ENCODE data around the gene CHRNA1. TPM values are rescaled to one million over a fixed set of nuclear protein-coding genes. Genes with fewer than 3 reads are reported as not detected.

The CHRNA1 gene
- total RNA-seq, 1 donor from 2014 or later = not detected

DNA sequence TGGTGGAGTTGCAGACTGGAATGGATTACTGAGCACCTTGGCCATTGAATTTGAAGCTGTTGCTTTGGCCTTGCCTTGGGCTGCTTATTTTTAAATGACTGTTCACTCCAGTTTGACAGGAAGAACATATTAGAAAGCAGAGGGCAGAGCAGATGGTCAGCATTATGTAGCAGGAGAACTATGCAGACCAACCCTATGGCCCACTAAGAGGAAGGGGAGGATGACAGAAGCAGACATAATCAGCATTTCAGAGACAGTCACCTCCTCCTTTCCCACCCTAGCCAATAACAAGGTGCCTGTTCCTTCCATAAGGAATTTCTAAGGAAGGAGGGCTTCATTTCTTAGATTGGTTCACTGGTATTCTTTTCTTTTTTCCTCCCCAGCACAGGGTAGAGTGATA, 2.4 kb downstream of the CHRNA1 start:
- H3K27ac Mint-ChIP-seq = no peak overlapping the region
- no peaks in the 10 kb centered on the region for H3K36me3 Mint-ChIP-seq (ENCODE audit: low read depth)
- no peaks in the 10 kb centered on the region for H3K9me3 Mint-ChIP-seq
- peaks cover 8% of the 10 kb centered on the region for H3K4me1 Mint-ChIP-seq
- DNase-seq = no peak
- peaks cover 10% of the 10 kb centered on the region for H3K27me3 Mint-ChIP-seq
- intact Hi-C loops (cut with micrococcal nuclease) = no loop called here
- H3K4me3 Mint-ChIP-seq = no peak overlapping the region

DNA sequence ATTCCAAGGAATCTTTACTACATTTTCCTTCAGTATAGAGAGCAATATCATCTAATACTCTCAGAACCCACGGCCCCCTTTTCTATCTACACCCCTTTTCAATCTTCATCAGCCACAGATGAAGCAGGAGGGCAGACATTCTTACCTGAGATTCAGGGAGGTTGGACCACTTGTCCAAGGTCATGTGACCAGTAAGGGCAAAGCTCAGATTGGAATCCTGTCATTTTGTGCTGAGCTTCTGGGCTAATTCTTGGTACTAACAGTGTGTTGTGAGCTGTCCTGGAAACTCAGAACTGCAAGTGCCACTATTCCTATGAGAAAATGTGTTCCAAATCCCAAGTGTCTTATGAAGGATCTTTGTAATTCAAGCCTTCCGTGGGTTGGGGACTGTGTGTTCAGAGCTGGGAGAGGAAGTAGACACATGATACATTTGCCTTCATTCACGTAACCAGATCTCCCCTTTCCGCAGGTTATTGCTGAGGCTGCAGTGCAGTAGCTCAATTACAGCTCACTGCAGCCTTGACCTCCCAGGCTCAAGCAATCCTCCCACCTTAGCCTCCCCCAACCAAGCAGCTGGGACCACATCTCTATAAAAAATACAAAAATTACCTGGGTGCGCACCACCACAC, 3.3 kb downstream of the CHRNA1 start:
- Mint-ChIP-seq H3K4me3 (no peak overlapping the region), H3K27ac (no peak overlapping the region), H3K27me3 (peaks cover 5% of the 10 kb centered on the region), H3K4me1 (peaks cover 8% of the 10 kb centered on the region), H3K9me3 (no peaks in the 10 kb centered on the region), H3K36me3 (ENCODE audit: low read depth) (no peaks in the 10 kb centered on the region)
- no peak for DNase-seq
- intact Hi-C loops (cut with micrococcal nuclease) = no loop called here

DNA sequence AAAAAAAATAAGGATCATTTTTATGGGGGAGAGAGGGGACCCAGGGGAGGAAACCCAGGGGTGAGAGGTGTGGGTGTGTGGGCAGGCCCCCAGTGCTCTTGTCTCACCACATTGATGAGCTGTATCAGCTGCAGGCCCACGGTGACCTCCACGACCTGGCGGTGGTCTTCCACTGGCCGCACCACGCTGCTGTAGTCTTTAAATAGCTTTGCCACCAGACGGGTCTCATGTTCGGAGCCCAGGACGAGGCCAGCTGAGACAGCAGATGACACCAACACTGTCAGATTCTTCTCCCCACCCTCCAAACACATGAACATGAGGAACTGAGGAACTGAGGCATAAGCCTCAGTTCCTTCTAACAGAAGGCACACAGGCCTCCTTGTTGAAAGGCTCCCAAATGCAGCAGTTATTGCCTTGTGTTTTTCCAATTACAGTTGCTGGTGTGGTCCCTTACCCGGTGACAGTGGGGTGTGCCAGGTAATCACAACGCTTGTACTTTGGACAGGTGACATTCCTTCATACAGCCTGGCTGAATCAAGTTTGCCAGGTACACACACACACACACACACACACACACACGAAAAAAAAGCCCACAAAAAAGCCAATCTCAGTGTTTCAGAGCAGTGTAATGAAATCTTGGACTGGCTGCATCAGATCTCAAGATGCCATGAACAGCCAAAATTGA, 4.7 kb downstream of the CHRNA1 start:
- no peak for DNase-seq
- Mint-ChIP-seq H3K4me3 (no peak overlapping the region), H3K36me3 (ENCODE audit: low read depth) (no peaks in the 10 kb centered on the region), H3K9me3 (no peaks in the 10 kb centered on the region), H3K27ac (no peak overlapping the region), H3K27me3 (peaks cover 5% of the 10 kb centered on the region), H3K4me1 (peaks cover 8% of the 10 kb centered on the region)
- intact Hi-C loops (cut with micrococcal nuclease) = no loop called here

DNA sequence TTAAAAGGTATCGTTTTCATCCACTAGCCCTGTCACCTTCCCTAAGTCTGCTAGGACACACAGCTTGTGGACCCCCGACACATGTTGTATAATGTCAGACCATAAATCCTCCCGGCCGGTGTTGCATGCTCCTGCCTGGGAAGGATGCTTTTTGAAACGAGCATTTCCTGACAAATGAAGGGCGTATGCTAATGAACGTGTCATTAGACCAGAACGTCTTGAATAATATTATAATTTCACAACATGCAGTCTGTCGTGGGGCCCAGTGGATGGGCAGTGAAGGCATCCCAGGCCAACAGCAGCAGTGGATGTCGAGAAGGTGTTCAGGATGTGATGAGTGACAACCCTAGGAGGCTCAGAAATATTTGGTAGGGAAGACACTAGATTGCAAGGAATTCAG, 7.5 kb downstream of the CHRNA1 start:
- Mint-ChIP-seq H3K4me1 (peaks cover 13% of the 10 kb centered on the region), H3K4me3 (no peak overlapping the region), H3K9me3 (no peaks in the 10 kb centered on the region), H3K36me3 (ENCODE audit: low read depth) (no peaks in the 10 kb centered on the region), H3K27ac (no peak overlapping the region), H3K27me3 (peaks cover 4% of the 10 kb centered on the region)
- no peak for DNase-seq
- intact Hi-C loops (cut with micrococcal nuclease) = no loop called here

DNA sequence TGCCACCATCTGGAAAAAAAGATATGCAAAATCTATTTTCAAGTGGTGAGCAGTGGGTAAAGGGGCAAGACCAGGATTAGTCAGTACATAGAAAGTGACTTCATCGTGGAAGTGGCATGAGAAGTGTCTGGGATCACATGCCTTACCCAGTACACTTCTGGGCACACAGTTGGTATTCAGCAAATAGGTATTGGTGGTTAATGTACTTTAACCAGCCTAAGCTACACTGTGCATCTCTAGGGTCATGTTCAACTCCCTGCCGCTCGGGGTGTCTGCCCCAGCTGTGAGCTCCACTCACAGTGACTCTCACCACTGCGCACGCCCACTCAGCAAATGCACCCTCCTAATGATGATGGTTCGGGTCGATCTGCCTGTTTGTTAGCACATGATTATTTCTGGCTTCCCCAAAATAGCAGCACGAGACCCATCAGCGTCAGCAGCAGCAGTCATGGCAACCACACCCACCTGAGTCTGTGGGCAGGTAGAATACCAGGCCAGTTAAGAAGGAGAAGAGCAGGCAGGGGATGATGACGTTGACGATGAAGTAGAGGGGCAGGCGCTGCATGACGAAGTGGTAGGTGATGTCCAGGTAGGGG, 11.1 kb downstream of the CHRNA1 start:
- Mint-ChIP-seq H3K27me3 (peaks cover 5% of the 10 kb centered on the region), H3K36me3 (ENCODE audit: low read depth) (no peaks in the 10 kb centered on the region), H3K9me3 (no peaks in the 10 kb centered on the region), H3K4me3 (peak overlapping the region; percentile 13), H3K4me1 (peaks cover 31% of the 10 kb centered on the region), H3K27ac (peak overlapping the region; percentile 66)
- intact Hi-C loops (cut with micrococcal nuclease) = loop anchor here (5.0 kb wide), 2 partner anchors 414 to 529 kb away; partner anchors contain the start of gene ATF2
- no peak for DNase-seq

DNA sequence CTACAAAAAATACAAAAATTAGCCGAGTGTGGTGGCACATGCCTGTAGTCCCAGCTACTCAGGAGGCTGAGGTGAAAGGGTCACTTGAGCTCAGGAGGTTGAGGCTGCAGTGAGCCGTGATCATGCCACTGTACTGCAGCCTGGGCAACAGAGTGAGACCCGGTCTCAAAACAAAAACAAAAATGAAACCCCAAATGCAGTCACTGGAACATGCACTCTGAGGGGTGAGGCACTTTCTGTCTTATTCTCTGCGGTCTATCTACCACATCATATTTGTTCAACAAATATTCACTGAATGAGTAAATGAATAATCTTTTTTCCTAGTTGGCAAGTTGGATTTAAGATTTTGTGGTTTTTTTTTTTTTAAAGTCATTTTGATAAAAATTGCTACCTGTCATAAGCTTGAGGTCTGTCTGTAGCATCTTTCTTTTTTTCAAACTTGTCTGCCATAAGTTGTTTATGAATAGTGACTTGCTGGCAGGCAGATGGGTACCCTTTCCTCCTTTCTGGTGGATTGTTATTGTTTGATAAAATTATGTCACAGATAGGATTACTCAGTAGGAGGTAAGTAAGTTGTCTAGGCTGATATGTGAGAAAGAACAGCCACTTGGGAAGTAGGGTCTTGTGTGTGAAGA, 11.8 kb downstream of the CHRNA1 start:
- peak overlapping the region; percentile 13 for H3K4me3 Mint-ChIP-seq
- DNase-seq = peak; percentile 81
- H3K4me1 Mint-ChIP-seq = peaks cover 31% of the 10 kb centered on the region
- no peaks in the 10 kb centered on the region for H3K9me3 Mint-ChIP-seq
- peak overlapping the region; percentile 66 for H3K27ac Mint-ChIP-seq
- H3K27me3 Mint-ChIP-seq = peaks cover 7% of the 10 kb centered on the region
- intact Hi-C loops (cut with micrococcal nuclease) = loop anchor here (1.0 to 5.0 kb wide), 4 partner anchors 26 to 530 kb away; partner anchors contain the start of gene ATF2
- no peaks in the 10 kb centered on the region for H3K36me3 Mint-ChIP-seq (ENCODE audit: low read depth)

DNA sequence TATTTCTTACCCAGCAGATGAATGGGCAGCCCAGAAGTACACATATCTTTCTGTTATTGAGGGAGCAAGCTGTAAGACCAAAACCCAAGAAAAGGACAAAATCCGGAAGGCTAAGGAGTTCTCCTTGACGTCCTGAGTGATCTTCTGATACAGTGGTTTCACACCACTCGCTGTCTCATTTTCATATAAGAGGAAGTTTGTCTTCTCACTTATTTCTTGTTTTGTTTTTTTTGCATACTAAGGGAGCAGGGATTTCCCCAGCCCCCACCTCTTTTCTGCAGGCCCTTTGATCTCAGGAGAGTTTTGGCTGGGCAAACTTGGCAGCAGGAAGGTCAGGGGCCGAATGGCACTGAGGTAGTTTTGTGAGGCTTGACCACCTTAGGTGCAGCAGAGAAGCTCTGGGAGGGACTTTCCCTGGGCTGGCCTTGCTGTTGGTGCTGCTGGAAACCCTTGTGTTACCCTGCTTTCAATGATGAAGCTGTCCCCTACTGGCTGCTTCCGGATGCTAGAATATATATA, 13.3 kb downstream of the CHRNA1 start:
- Mint-ChIP-seq H3K9me3 (no peaks in the 10 kb centered on the region), H3K4me3 (peak overlapping the region; percentile 65), H3K27me3 (peaks cover 10% of the 10 kb centered on the region), H3K36me3 (ENCODE audit: low read depth) (no peaks in the 10 kb centered on the region), H3K27ac (peak overlapping the region; percentile 80), H3K4me1 (peaks cover 31% of the 10 kb centered on the region)
- peak; percentile 85 for DNase-seq
- intact Hi-C loops (cut with micrococcal nuclease) = loop anchor here (1.0 to 5.0 kb wide), 5 partner anchors 34 to 531 kb away; partner anchors contain the start of genes ATF2 and WIPF1

DNA sequence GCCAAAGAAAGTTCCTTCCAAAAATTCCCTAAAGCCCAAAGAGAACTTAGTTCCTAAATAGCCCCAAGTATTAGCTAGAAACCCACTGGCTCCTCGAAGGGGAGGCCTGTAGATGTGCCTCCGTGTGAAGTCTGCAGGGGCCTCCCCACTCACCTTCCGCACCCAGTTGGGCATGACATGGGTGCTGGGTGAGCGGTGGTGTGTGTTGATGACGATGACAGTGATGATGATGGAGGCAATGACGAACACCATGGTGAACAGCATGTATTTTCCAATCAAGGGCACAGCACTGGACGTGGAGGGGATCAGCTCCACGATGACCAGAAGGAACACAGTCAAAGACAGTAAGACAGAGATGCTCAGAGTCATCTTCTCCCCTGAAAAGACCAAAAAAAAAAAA, 14.5 kb downstream of the CHRNA1 start:
- intact Hi-C loops (cut with micrococcal nuclease) = loop anchor here (1.0 to 5.0 kb wide), 7 partner anchors 33 to 533 kb away; partner anchors contain the start of genes ATF2, CHN1 and WIPF1
- H3K4me3 Mint-ChIP-seq = no peak overlapping the region
- H3K36me3 Mint-ChIP-seq (ENCODE audit: low read depth) = no peaks in the 10 kb centered on the region
- no peaks in the 10 kb centered on the region for H3K9me3 Mint-ChIP-seq
- peak overlapping the region; percentile 66 for H3K27ac Mint-ChIP-seq
- peaks cover 16% of the 10 kb centered on the region for H3K27me3 Mint-ChIP-seq
- peaks cover 31% of the 10 kb centered on the region for H3K4me1 Mint-ChIP-seq
- no peak for DNase-seq

DNA sequence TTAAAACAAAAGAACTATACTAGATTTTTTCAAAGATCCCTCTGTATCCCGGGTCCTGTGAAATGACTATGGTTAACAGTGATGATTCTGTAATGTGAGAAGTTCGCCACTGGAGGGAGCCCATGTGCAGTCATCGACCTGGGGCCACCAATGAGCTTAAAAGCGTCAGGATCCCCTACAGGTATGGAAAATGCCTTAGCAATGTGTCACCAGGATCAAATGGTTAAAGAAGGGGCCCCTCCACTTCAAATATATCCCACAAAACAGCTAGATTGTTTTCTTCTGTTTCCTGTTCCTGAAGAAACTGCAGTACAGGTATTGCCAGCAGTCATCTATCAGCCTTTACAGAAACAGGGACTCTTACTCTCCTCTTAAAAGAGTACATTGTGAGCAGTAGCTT, 15.3 kb downstream of the CHRNA1 start:
- Mint-ChIP-seq H3K9me3 (no peaks in the 10 kb centered on the region), H3K27me3 (peaks cover 16% of the 10 kb centered on the region), H3K4me3 (no peak overlapping the region), H3K27ac (peak overlapping the region; percentile 49), H3K4me1 (peaks cover 31% of the 10 kb centered on the region), H3K36me3 (ENCODE audit: low read depth) (no peaks in the 10 kb centered on the region)
- intact Hi-C loops (cut with micrococcal nuclease) = loop anchor here (1.0 to 2.0 kb wide), 3 partner anchors 52 to 256 kb away; partner anchors contain the start of gene CHN1
- DNase-seq = peak; percentile 92

DNA sequence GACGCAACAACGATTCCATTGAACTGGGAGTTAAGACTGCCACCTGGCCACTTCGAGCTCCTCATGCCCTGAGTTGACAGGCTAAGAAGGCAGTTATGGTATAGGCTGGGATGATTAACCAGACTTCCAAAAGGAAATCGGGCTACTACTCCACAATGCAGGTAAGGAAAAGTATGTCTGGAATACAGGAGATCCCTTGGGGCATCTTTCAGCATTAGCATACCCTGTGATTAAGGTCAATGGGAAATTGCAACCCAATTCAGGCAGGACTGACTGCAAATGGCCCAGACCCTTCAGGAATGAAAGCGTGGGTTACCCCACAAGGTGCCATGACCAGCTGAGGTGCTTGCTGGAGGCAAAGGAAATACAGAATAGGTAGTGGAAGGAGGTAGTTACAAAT, 19.1 kb downstream of the CHRNA1 start:
- Mint-ChIP-seq H3K9me3 (no peaks in the 10 kb centered on the region), H3K4me1 (peaks cover 9% of the 10 kb centered on the region), H3K36me3 (ENCODE audit: low read depth) (no peaks in the 10 kb centered on the region), H3K27ac (no peak overlapping the region), H3K4me3 (no peak overlapping the region), H3K27me3 (peaks cover 21% of the 10 kb centered on the region)
- intact Hi-C loops (cut with micrococcal nuclease) = no loop called here
- no peak for DNase-seq

DNA sequence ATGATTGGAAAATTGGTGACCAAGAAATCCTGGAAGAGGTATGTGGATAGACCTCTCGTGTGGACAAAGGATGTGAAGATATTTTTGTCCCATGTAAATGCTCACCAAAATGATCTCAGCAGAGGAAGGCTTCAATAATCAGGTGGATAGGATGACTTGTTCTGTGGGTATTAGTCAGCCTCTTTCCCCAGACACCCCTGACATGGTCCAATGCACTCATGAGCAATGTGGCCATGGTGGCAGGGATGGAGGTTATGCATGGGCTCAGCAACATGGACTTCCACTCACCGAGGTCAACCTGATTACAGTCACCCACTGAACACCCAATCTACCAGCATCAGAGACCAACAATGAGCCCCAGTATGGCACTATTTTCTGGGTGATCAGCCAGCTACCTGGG, 20.2 kb downstream of the CHRNA1 start:
- Mint-ChIP-seq H3K4me1 (peaks cover 3% of the 10 kb centered on the region), H3K36me3 (ENCODE audit: low read depth) (no peaks in the 10 kb centered on the region), H3K4me3 (no peak overlapping the region), H3K27ac (no peak overlapping the region), H3K9me3 (no peaks in the 10 kb centered on the region), H3K27me3 (peaks cover 25% of the 10 kb centered on the region)
- DNase-seq = no peak
- intact Hi-C loops (cut with micrococcal nuclease) = no loop called here

DNA sequence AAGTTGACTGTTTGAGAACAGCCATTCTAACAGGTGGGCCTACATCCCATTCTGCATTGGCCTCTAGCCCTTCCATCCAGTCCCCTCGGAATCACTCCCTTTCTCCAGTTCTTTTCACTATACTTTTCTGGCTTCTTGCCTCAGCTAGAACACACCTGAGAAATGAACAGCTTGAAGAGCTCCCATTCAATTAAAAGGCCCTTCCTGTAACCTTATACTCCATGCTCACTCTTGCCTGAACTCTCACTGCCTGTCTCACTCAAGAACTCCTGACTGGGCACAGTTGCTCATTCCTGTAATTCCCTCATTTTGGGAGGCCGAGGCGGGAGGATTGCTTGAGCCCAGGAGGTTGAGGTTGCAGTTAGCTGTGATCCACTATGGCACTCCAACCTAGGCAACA, 23.6 kb downstream of the CHRNA1 start:
- Mint-ChIP-seq H3K36me3 (ENCODE audit: low read depth) (no peaks in the 10 kb centered on the region), H3K27ac (no peak overlapping the region), H3K4me1 (no peaks in the 10 kb centered on the region), H3K27me3 (peaks cover 24% of the 10 kb centered on the region), H3K4me3 (no peak overlapping the region), H3K9me3 (no peaks in the 10 kb centered on the region)
- no peak for DNase-seq
- intact Hi-C loops (cut with micrococcal nuclease) = no loop called here

DNA sequence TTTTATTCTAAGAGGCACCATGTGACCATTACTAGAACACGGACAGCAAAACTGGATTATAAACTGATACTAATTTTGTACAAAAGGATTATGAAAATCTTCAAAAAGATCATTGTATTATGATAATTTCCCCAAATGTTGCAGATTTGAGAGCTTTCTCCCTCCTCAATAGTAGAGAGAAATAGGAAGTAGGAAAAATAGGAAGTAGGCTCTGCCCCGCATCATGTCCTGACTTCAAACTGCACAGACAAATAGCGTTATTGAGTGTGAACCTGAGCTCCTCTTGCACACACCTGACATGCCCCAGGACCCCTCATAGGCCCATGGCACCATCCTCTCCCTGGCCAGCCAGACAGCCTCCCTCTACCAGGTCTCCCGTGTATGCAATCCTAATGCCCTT, 25.4 kb downstream of the CHRNA1 start:
- Mint-ChIP-seq H3K27me3 (peaks cover 32% of the 10 kb centered on the region), H3K4me1 (no peaks in the 10 kb centered on the region), H3K4me3 (no peak overlapping the region), H3K27ac (no peak overlapping the region), H3K9me3 (no peaks in the 10 kb centered on the region), H3K36me3 (ENCODE audit: low read depth) (no peaks in the 10 kb centered on the region)
- no peak for DNase-seq
- intact Hi-C loops (cut with micrococcal nuclease) = no loop called here

All from activated CD4-positive, alpha-beta T cell treated with anti-CD3 and anti-CD28 coated beads, Interleukin-2, amount 10 ng/mL, durations not matched to agents 24 days and 14 days (primary cell).